HCT116 (cell line): Measurements from ENCODE around the gene ZFPL1. TPM values are rescaled to one million over a fixed set of nuclear protein-coding genes. Genes with fewer than 3 reads are reported as not detected.
A peak's percentile ranks its signal among the peaks of the same experiment; 100 is the strongest.

Source experiments
- ATAC-seq: fragments of 200-7000 bp; cut with Tn5 transposase; 2 replicates; pipeline ENCODE4 v1.9.1; 2020; ENCODE audit warnings: mild to moderate bottlenecking, moderate library complexity
- BruUV-seq: library from RNA; stranded (reverse); fragments of 400-500 nt; replicated peaks from 2 replicates; lab custom pipeline; 2021; lab: Mats Ljungman, UMichigan
- CTCF ChIA-PET: fragments of 300-600 bp; sonication (Branson Sonifier 250); formaldehyde crosslinking; loops from one replicate; lab custom pipeline; 2021; ENCODE audit warnings: antibody characterized with exemption; lab: Charles Lee
- POLR2A ChIA-PET: fragments of 300-600, 350-600 bp; sonication (Branson Sonifier 250); formaldehyde crosslinking; loops from one replicate; lab custom pipeline; 2021; ENCODE audit warnings: antibody characterized with exemption; lab: Charles Lee
- RAD21 ChIA-PET, 2 experiments: fragments of 300-600 bp; sonication (Branson Sonifier 250); formaldehyde crosslinking; loops; one replicate each; lab custom pipeline; 2023; ENCODE audit warnings: low total read pairs in 2 of 2; ENCODE audit not compliant: uncharacterized antibody in 2 of 2, unreplicated experiment in 2 of 2, low non-redundant PET in 1 of 2; lab: Charles Lee
- DNase-seq: peaks from one replicate; pipeline ENCODE4 v3.0.0-alpha.2; 2010; ENCODE audit warnings: low read depth, low spot score
- H2AFZ ChIP-seq: fragments of 200-600 bp; shearing (Covaris generic), sonication (generic); 2 replicates; pipeline ENCODE4 v1.6.1; 2017; ENCODE audit warnings: low read depth, mixed run types, mixed read lengths, antibody characterized with exemption, low read length; ENCODE audit not compliant: poor library complexity, severe bottlenecking
- H3K27ac ChIP-seq: 2 replicates; pipeline ENCODE4 v1.5.1; 2012; ENCODE audit warnings: low read depth, low read length
- H3K27me3 ChIP-seq: fragments of 200-600 bp; sonication (generic); 2 replicates; pipeline ENCODE4 v1.6.1; 2016; ENCODE audit warnings: mixed run types, low read length, mixed read lengths; ENCODE audit not compliant: insufficient read depth
- H3K36me3 ChIP-seq, 2 experiments: fragments of 200-500 bp in 1 of 2; fragments of 200-600 bp in 1 of 2; sonication (Bioruptor generic) in 1 of 2; sonication (generic) in 1 of 2; 2 replicates each; pipeline versions ENCODE4 v1.5.1 to v1.6.1; 2014 to 2016; ENCODE audit warnings: low read length in 2 of 2, inconsistent platforms in 1 of 2, mixed read lengths in 1 of 2, mixed run types in 1 of 2; ENCODE audit not compliant: insufficient read depth in 2 of 2, control insufficient read depth in 1 of 2
- H3K4me1 ChIP-seq, 2 experiments: fragments of 200-600 bp in 1 of 2; sonication (generic) in 1 of 2; 2 replicates each; pipeline versions ENCODE4 v1.5.1 to v1.6.1; 2012 to 2017; ENCODE audit warnings: low read length in 2 of 2, inconsistent platforms in 1 of 2, mild to moderate bottlenecking in 1 of 2, mixed read lengths in 1 of 2, mixed run types in 1 of 2, moderate library complexity in 1 of 2; ENCODE audit not compliant: insufficient read depth in 2 of 2, control insufficient read depth in 1 of 2
- H3K4me2 ChIP-seq: fragments of 200-600 bp; sonication (generic); 2 replicates; pipeline ENCODE4 v1.6.1; 2017; ENCODE audit warnings: mixed run types, low read length, mixed read lengths
- H3K4me3 ChIP-seq, 2 experiments: fragments of 200-600 bp in 1 of 2; sonication (generic) in 1 of 2; replicated peaks in 1 of 2; 2 replicates each; pipeline ENCODE4 v1.5.1; 2011 to 2016; ENCODE audit warnings: low read length in 2 of 2, control low read depth in 1 of 2, low read depth in 1 of 2, mild to moderate bottlenecking in 1 of 2, mixed read lengths in 1 of 2, mixed run types in 1 of 2
- H3K79me2 ChIP-seq: fragments of 200-600 bp; sonication (generic); 2 replicates; pipeline ENCODE4 v1.6.1; 2017; ENCODE audit warnings: mild to moderate bottlenecking, mixed run types, low read length, moderate library complexity, mixed read lengths; ENCODE audit not compliant: insufficient read depth
- H3K9ac ChIP-seq: fragments of 200-600 bp; sonication (generic); 2 replicates; pipeline ENCODE4 v1.6.1; 2016; ENCODE audit warnings: low read length, mixed read lengths
- H3K9me2 ChIP-seq: fragments of 200-600 bp; sonication (generic), shearing (Covaris generic); 2 replicates; pipeline ENCODE4 v1.6.1; 2017; ENCODE audit warnings: mixed run types, mild to moderate bottlenecking, moderate library complexity; ENCODE audit not compliant: insufficient read depth
- H3K9me3 ChIP-seq, 2 experiments: fragments of 200-500 bp in 1 of 2; fragments of 200-600 bp in 1 of 2; sonication (Bioruptor generic) in 1 of 2; sonication (generic) in 1 of 2; 2 replicates each; pipeline ENCODE4 v1.6.1; 2014 to 2017; ENCODE audit warnings: low read length in 2 of 2, mixed read lengths in 2 of 2, inconsistent platforms in 1 of 2, low read depth in 1 of 2, mild to moderate bottlenecking in 1 of 2, mixed run types in 1 of 2, moderate library complexity in 1 of 2; ENCODE audit not compliant: control insufficient read depth in 1 of 2, insufficient read depth in 1 of 2
- H4K20me1 ChIP-seq: fragments of 200-600 bp; sonication (generic), shearing (Covaris generic); 2 replicates; pipeline ENCODE4 v1.6.1; 2017; ENCODE audit warnings: mixed run types, mild to moderate bottlenecking, moderate library complexity; ENCODE audit not compliant: insufficient read depth
- ATF3 ChIP-seq: IDR thresholded peaks from 2 replicates; pipeline ENCODE4 v1.6.1; 2012
- CBX3 ChIP-seq: IDR thresholded peaks from 2 replicates; pipeline ENCODE4 v1.6.1; 2012; ENCODE audit warnings: low read depth
- CEBPB ChIP-seq: IDR thresholded peaks from 2 replicates; pipeline ENCODE4 v1.6.1; 2012; ENCODE audit warnings: low read depth
- CTCF ChIP-seq, 3 experiments: fragments of 200-600 bp in 1 of 3; sonication (generic) in 1 of 3; IDR thresholded peaks in 2 of 3; conservative IDR thresholded peaks in 1 of 3; 2 replicates each; pipeline ENCODE4 v1.5.1; 2012 to 2017; ENCODE audit warnings: low read depth in 2 of 3, low read length in 2 of 3, antibody characterized with exemption in 1 of 3, borderline replicate concordance in 1 of 3, control low read depth in 1 of 3, mild to moderate bottlenecking in 1 of 3, mixed read lengths in 1 of 3, mixed run types in 1 of 3, moderate library complexity in 1 of 3; ENCODE audit not compliant: insufficient read depth in 1 of 3
- EZH2 ChIP-seq: fragments of 200-600 bp; sonication (generic); IDR thresholded peaks from 2 replicates; pipeline ENCODE4 v1.6.1; 2017; ENCODE audit warnings: antibody characterized with exemption, mixed run types
- FOSL1 ChIP-seq: IDR thresholded peaks from 2 replicates; pipeline ENCODE4 v1.6.1; 2012; ENCODE audit warnings: low read depth
- SIN3A ChIP-seq: IDR thresholded peaks from 2 replicates; pipeline ENCODE4 v1.6.1; 2012; ENCODE audit warnings: low read depth
- SRF ChIP-seq: IDR thresholded peaks from 2 replicates; pipeline ENCODE4 v1.6.1; 2012; ENCODE audit warnings: low read depth
- TCF7L2 ChIP-seq: IDR thresholded peaks from 2 replicates; pipeline ENCODE4 v1.7.0; 2011; ENCODE audit warnings: borderline replicate concordance, inconsistent platforms; ENCODE audit not compliant: insufficient read depth, insufficient read length; ENCODE audit errors: extremely low read depth
- YY1 ChIP-seq: IDR thresholded peaks from 2 replicates; pipeline ENCODE4 v1.6.1; 2011; ENCODE audit warnings: low read length, low read depth, moderate library complexity, mild to moderate bottlenecking; ENCODE audit not compliant: insufficient replicate concordance; ENCODE audit errors: extremely low read depth
- ZBTB33 ChIP-seq: IDR thresholded peaks from 2 replicates; pipeline ENCODE4 v1.6.1; 2011; ENCODE audit warnings: mild to moderate bottlenecking, low read length, moderate library complexity; ENCODE audit not compliant: insufficient replicate concordance; ENCODE audit errors: extremely low read depth
- intact Hi-C: fragments of 100-400 bp; cut with micrococcal nuclease; formaldehyde crosslinking; loops from 2 replicates; pipeline ENCODE4 v1.10.0; 2022
- total RNA-seq: library from RNA; stranded (reverse); gene quantifications from one replicate; pipeline ENCODE4 v1.2.1, GENCODE V29; 2021; ENCODE audit not compliant: unreplicated experiment

Gene ZFPL1
- total RNA-seq, 1 experiment from 2014 or later: 35.3 TPM

DNA sequence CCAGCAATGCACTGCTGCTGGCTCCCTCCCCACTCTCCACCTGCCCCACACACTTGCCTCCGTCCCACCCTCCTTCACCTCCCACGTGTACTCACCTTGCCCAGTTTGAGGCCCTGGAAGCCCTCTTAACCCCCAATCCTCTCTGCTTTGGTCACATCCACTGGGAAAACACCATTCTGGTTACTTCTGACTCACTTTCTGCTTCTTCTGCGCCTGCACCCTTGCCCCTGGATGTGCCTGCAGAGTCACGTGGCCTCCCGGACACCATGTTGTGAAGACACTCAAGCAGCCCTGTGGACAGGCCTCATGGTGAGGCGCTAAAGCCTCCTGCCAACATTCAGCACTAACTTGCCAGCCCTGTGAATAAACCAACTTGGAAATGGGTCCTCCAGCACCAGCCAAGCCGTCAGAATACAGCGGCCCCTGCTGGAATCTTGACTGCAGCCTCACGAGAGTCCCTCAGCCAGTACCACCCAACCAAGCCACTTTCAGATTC lies 23.1 kb upstream of the ZFPL1 start:
- no peaks in the 10 kb centered on the region for H3K9me3 ChIP-seq
- DNase-seq (no peak), ATAC-seq (peak; percentile 31; the same call in 1 of the 2 replicates)
- ChIA-PET POLR2A (no interaction called here), CTCF (interaction anchor here (0.6 kb wide), 1 partner anchor 59 kb away, joined by 3 read pairs; no protein-coding TSS in a partner anchor), RAD21 (no interaction called here)
- H3K79me2 ChIP-seq: no peaks in the 10 kb centered on the region
- H3K4me3 ChIP-seq: no peak overlapping the region
- no peaks in the 10 kb centered on the region for H4K20me1 ChIP-seq
- no peaks in the 10 kb centered on the region for H3K4me1 ChIP-seq
- H3K4me2 ChIP-seq: no peak overlapping the region
- no peak for TF ChIP-seq CEBPB
- no peak for TF ChIP-seq FOSL1
- TF ChIP-seq SIN3A: no peak
- TF ChIP-seq CTCF (IDR thresholded peaks at IDR 0.05 in 2 of 3, conservative IDR thresholded peaks at IDR 0.05 in 1 of 3; ENCODE audit: borderline replicate concordance in 1 of 3, insufficient read depth in 1 of 3, low read depth in 2 of 3, low read length in 2 of 3): peak in 1 of 3 experiments; percentile 7; a peak in 1 of 6 replicates
- H3K9ac ChIP-seq: no peak overlapping the region
- H3K27me3 ChIP-seq: no peaks in the 10 kb centered on the region
- BruUV-seq: no TSS peak
- H3K36me3 ChIP-seq: no peaks in the 10 kb centered on the region
- no peaks in the 10 kb centered on the region for H3K9me2 ChIP-seq
- intact Hi-C loops: no loop called here
- H2AFZ ChIP-seq: no peak overlapping the region
- no peak overlapping the region for H3K27ac ChIP-seq

- ChIA-PET POLR2A (interaction anchor here (0.6 kb wide), 1 partner anchor 48 kb away, joined by 3 read pairs; the partner anchor contains the start of gene TM7SF2), RAD21 (no interaction called here), CTCF (interaction anchor here (1.3 kb wide), 1 partner anchor 49 kb away, joined by 3 read pairs; the partner anchor contains the start of gene ARL2)
- H3K4me3 ChIP-seq: no peak overlapping the region
- H3K27me3 ChIP-seq: no peaks in the 10 kb centered on the region
- no peak overlapping the region for H3K9ac ChIP-seq
- intact Hi-C loops: no loop called here
- DNase-seq (no peak), ATAC-seq (no peak)
- H4K20me1 ChIP-seq: no peaks in the 10 kb centered on the region
- no peak overlapping the region for H3K4me2 ChIP-seq
- TF ChIP-seq TCF7L2 (no peak), EZH2 (no peak), SRF (no peak), YY1 (no peak), CBX3 (no peak), ZBTB33 (no peak), ATF3 (no peak), CEBPB (no peak)
- no peaks in the 10 kb centered on the region for H3K9me2 ChIP-seq
- H3K9me3 ChIP-seq: no peaks in the 10 kb centered on the region
- no peaks in the 10 kb centered on the region for H3K4me1 ChIP-seq
- no peak overlapping the region for H3K27ac ChIP-seq
- no TSS peak for BruUV-seq
- no peak overlapping the region for H2AFZ ChIP-seq
- no peaks in the 10 kb centered on the region for H3K79me2 ChIP-seq
- H3K36me3 ChIP-seq: no peaks in the 10 kb centered on the region
These were observed 20.5 kb upstream of the ZFPL1 start for GRCh38 chr11:65063532-65063931.
